H9 (cell line): ENCODE measurements around the gene LARGE1. TPM values are rescaled to one million over a fixed set of nuclear protein-coding genes. Genes with fewer than 3 reads are reported as not detected.

Experiments
- DNase-seq: peaks from one replicate; pipeline ENCODE4 v3.0.0-alpha.2; 2017
- H2AFZ ChIP-seq: one replicate; pipeline ENCODE4 v1.6.1; 2013; ENCODE audit warnings: mild to moderate bottlenecking, low read length, control low read depth, moderate library complexity
- H2AK5ac ChIP-seq: 2 replicates; pipeline ENCODE4 v1.6.1; 2013; ENCODE audit warnings: low read length, control low read depth, mixed read lengths; ENCODE audit not compliant: insufficient read length
- H2BK120ac ChIP-seq: one replicate; pipeline ENCODE4 v1.6.1; 2013; ENCODE audit warnings: low read depth, mild to moderate bottlenecking, low read length, control low read depth, inconsistent platforms; ENCODE audit not compliant: poor library complexity, severe bottlenecking
- H2BK12ac ChIP-seq: 2 replicates; pipeline ENCODE4 v1.6.1; 2013; ENCODE audit warnings: low read length, control low read depth, mixed read lengths, low read depth; ENCODE audit not compliant: insufficient read length
- H2BK15ac ChIP-seq: 2 replicates; pipeline ENCODE4 v1.6.1; 2013; ENCODE audit warnings: low read depth, low read length, control low read depth
- H2BK20ac ChIP-seq: one replicate; pipeline ENCODE4 v1.6.1; 2013; ENCODE audit warnings: low read depth, mild to moderate bottlenecking, low read length, control low read depth, inconsistent platforms; ENCODE audit not compliant: poor library complexity, severe bottlenecking
- H2BK5ac ChIP-seq: 2 replicates; pipeline ENCODE4 v1.6.1; 2013; ENCODE audit warnings: low read length, control low read depth, mixed read lengths; ENCODE audit not compliant: insufficient read length
- H3K14ac ChIP-seq: 2 replicates; pipeline ENCODE4 v1.6.1; 2013; ENCODE audit warnings: low read length, control low read depth; ENCODE audit not compliant: insufficient read depth
- H3K18ac ChIP-seq: 2 replicates; pipeline ENCODE4 v1.6.1; 2013; ENCODE audit warnings: low read depth, mild to moderate bottlenecking, mixed read lengths, low read length, control low read depth; ENCODE audit not compliant: insufficient read length
- H3K23ac ChIP-seq: 2 replicates; pipeline ENCODE4 v1.6.1; 2013; ENCODE audit warnings: low read length, control low read depth, mixed read lengths, low read depth; ENCODE audit not compliant: insufficient read length
- H3K23me2 ChIP-seq: 2 replicates; pipeline ENCODE4 v1.6.1; 2013; ENCODE audit warnings: low read depth, mild to moderate bottlenecking, mixed read lengths, low read length, control low read depth; ENCODE audit not compliant: insufficient read length, poor library complexity, severe bottlenecking
- H3K27ac ChIP-seq: 2 replicates; pipeline ENCODE4 v1.5.1; 2013; ENCODE audit warnings: low read length, control low read depth, mixed read lengths, low read depth; ENCODE audit not compliant: insufficient read length
- H3K27me3 ChIP-seq: 2 replicates; pipeline ENCODE4 v1.6.1; 2013; ENCODE audit warnings: low read length, control low read depth, inconsistent platforms; ENCODE audit not compliant: insufficient read depth
- H3K4ac ChIP-seq: 2 replicates; pipeline ENCODE4 v1.6.1; 2013; ENCODE audit warnings: low read depth, mild to moderate bottlenecking, control low read depth, inconsistent platforms, low read length, moderate library complexity
- H3K4me1 ChIP-seq: 2 replicates; pipeline ENCODE4 v1.6.1; 2013; ENCODE audit warnings: low read length, control low read depth, inconsistent platforms; ENCODE audit not compliant: insufficient read depth
- H3K4me2 ChIP-seq: 2 replicates; pipeline ENCODE4 v1.6.1; 2013; ENCODE audit warnings: low read length, control low read depth, mixed read lengths; ENCODE audit not compliant: insufficient read length, insufficient read depth
- H3K56ac ChIP-seq: 2 replicates; pipeline ENCODE4 v1.6.1; 2013; ENCODE audit warnings: low read depth, mild to moderate bottlenecking, mixed read lengths, low read length, control low read depth; ENCODE audit not compliant: insufficient read length
- H3K79me1 ChIP-seq: 2 replicates; pipeline ENCODE4 v1.6.1; 2013; ENCODE audit warnings: low read depth, mild to moderate bottlenecking, moderate library complexity, low read length, control low read depth, inconsistent platforms; ENCODE audit not compliant: insufficient read depth, poor library complexity, severe bottlenecking
- H3K79me2 ChIP-seq: 2 replicates; pipeline ENCODE4 v1.6.1; 2013; ENCODE audit warnings: low read length, control low read depth, inconsistent platforms; ENCODE audit not compliant: insufficient read depth
- H3K9ac ChIP-seq: 2 replicates; pipeline ENCODE4 v1.6.1; 2013; ENCODE audit warnings: low read length, control low read depth, mixed read lengths; ENCODE audit not compliant: insufficient read length; ENCODE audit errors: extremely low read depth
- H3K9me3 ChIP-seq: one replicate; pipeline ENCODE4 v1.6.1; 2013; ENCODE audit warnings: low read depth, low read length, inconsistent platforms; ENCODE audit not compliant: control insufficient read depth
- H3T11ph ChIP-seq: one replicate; pipeline ENCODE4 v1.6.1; 2013; ENCODE audit warnings: mild to moderate bottlenecking, low read length, control low read depth, inconsistent platforms
- H4K20me1 ChIP-seq: one replicate; pipeline ENCODE4 v1.6.1; 2013; ENCODE audit not compliant: control insufficient read depth, insufficient read length, insufficient read depth
- H4K5ac ChIP-seq: 2 replicates; pipeline ENCODE4 v1.6.1; 2013; ENCODE audit warnings: low read depth, mild to moderate bottlenecking, mixed read lengths, low read length, control low read depth; ENCODE audit not compliant: insufficient read length
- H4K8ac ChIP-seq: replicated peaks from 2 replicates; pipeline ENCODE4 v1.6.1; 2013; ENCODE audit warnings: low read length, control low read depth, mixed read lengths, low read depth; ENCODE audit not compliant: insufficient read length
- H4K91ac ChIP-seq: 2 replicates; pipeline ENCODE4 v1.6.1; 2013; ENCODE audit warnings: low read depth, mild to moderate bottlenecking, moderate library complexity, mixed read lengths, low read length, control low read depth; ENCODE audit not compliant: insufficient read length
- H3K27ac Mint-ChIP-seq, 3 experiments: 2 replicates in 2 of 3; 3 replicates in 1 of 3; pipeline ENCODE4 v1.8.0; 2020 to 2021; ENCODE audit warnings: mixed read lengths in 3 of 3, mild to moderate bottlenecking in 1 of 3, moderate library complexity in 1 of 3
- H3K27me3 Mint-ChIP-seq: 2 replicates; pipeline ENCODE4 v1.8.0; 2021; ENCODE audit warnings: low read depth, mild to moderate bottlenecking, moderate library complexity, mixed read lengths
- H3K36me3 Mint-ChIP-seq, 3 experiments: 2 replicates in 2 of 3; 3 replicates in 1 of 3; pipeline ENCODE4 v1.8.0; 2020 to 2021; ENCODE audit warnings: low read depth in 3 of 3, mixed read lengths in 3 of 3; ENCODE audit not compliant: insufficient read depth in 1 of 3
- H3K4me1 Mint-ChIP-seq, 2 experiments: 2 replicates each; pipeline ENCODE4 v1.8.0; 2020; ENCODE audit warnings: mixed read lengths in 2 of 2
- H3K4me3 Mint-ChIP-seq, 2 experiments: 2 replicates in 1 of 2; 3 replicates in 1 of 2; pipeline ENCODE4 v1.8.0; 2020 to 2021; ENCODE audit warnings: mild to moderate bottlenecking in 2 of 2, mixed read lengths in 2 of 2, moderate library complexity in 1 of 2
- H3K9me3 Mint-ChIP-seq, 2 experiments: 2 replicates in 1 of 2; 3 replicates in 1 of 2; pipeline ENCODE4 v1.8.0; 2020; ENCODE audit warnings: mild to moderate bottlenecking in 2 of 2, mixed read lengths in 2 of 2, moderate library complexity in 1 of 2
- CTCF ChIP-seq: fragments of 200-600 bp; sonication (generic); conservative IDR thresholded peaks from 3 replicates; pipeline ENCODE4 v1.8.0; 2021; ENCODE audit warnings: antibody characterized with exemption, mild to moderate bottlenecking
- WGBS: extraction: QIAGEN DNeasy Blood & Tissue Kit; methylation state at CpG from one replicate; pipeline ENCODE4 v1.1.7; 2013; ENCODE audit warnings: missing lambda C conversion rate, low lambda C conversion rate, mixed read lengths; ENCODE audit not compliant: insufficient read length; ENCODE audit errors: extremely low coverage; 5-methylcytosine and 5-hydroxymethylcytosine counted together
- total RNA-seq: library from RNA; stranded (reverse); gene quantifications from 2 replicates; pipeline ENCODE4 v1.2.1, GENCODE V29; 2021

LARGE1 gene
- total RNA-seq, 1 experiment from 2014 or later: 43.5 TPM

GRCh38 chr22:33535937-33536875, 384.1 kb downstream of the LARGE1 start:
- no peak overlapping the region for H2AFZ ChIP-seq
- H4K8ac ChIP-seq: no peak overlapping the region
- no peak overlapping the region for H2BK120ac ChIP-seq
- no peak overlapping the region for H3T11ph ChIP-seq
- H3K79me1 ChIP-seq: no peaks in the 10 kb centered on the region
- H3K27ac ChIP-seq: no peak overlapping the region
- H3K23me2 ChIP-seq: no peaks in the 10 kb centered on the region
- no peak overlapping the region for H3K4ac ChIP-seq
- H3K4me1 ChIP-seq: no peaks in the 10 kb centered on the region
- Mint-ChIP-seq H3K27me3 (no peaks in the 10 kb centered on the region), H3K4me3 (no peak overlapping the region), H3K27ac (no peak overlapping the region; a peak in 1 of 7 replicates), H3K36me3 (peaks cover 0 to 5% (median 0%) of the 10 kb centered on the region in 3 experiments; a peak in 3 of 7 replicates), H3K9me3 (no peaks in the 10 kb centered on the region), H3K4me1 (peaks cover 0 to 4% of the 10 kb centered on the region in 2 experiments; a peak in 1 of 4 replicates)
- H4K5ac ChIP-seq: no peak overlapping the region
- no peak overlapping the region for H3K23ac ChIP-seq
- no peaks in the 10 kb centered on the region for H3K27me3 ChIP-seq
- H3K56ac ChIP-seq: no peak overlapping the region
- no peaks in the 10 kb centered on the region for H3K9me3 ChIP-seq
- no peak overlapping the region for H3K4me2 ChIP-seq
- no peaks in the 10 kb centered on the region for H3K79me2 ChIP-seq
- no peak overlapping the region for H2AK5ac ChIP-seq
- no peak overlapping the region for H3K14ac ChIP-seq
- H4K91ac ChIP-seq: no peak overlapping the region
- TF ChIP-seq CTCF: no peak
- H2BK20ac ChIP-seq: no peak overlapping the region
- WGBS: no CpG with 5 or more reads among the region's 15 CpGs
- H3K18ac ChIP-seq: no peak overlapping the region
- no peak for DNase-seq
- no peak overlapping the region for H2BK15ac ChIP-seq
- H2BK12ac ChIP-seq: no peak overlapping the region
- no peak overlapping the region for H2BK5ac ChIP-seq
- H4K20me1 ChIP-seq: peaks cover 2% of the 10 kb centered on the region
- no peak overlapping the region for H3K9ac ChIP-seq
